GM19463 (cell line): ENCODE data around the gene SLC8B1.

Experiments
- ATAC-seq: cut with Tn5 transposase; IDR thresholded peaks from one replicate; pipeline ENCODE4 v1.9.1; 2021; ENCODE audit warnings: mild to moderate bottlenecking, moderate library complexity; ENCODE audit not compliant: unreplicated experiment

The SLC8B1 gene

DNA sequence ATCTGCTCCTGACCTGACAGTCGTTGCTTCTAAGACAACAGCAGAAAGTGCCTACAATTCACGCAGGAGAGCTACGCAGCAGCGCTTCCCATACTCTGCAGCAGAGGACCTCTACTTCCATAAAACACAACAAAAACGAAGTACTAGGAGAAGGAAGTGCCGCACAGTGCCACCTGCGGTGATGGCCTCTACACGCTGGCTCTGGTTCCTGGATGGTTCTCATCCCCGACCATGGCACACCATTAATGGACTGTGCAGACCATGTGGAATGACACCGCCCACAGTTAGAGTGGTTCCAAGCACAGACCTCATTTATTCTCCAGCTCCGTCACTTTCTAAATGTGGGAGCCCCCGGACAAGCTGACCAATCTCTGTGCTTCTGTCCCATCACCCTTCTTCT is 85.4 kb downstream of the SLC8B1 start:
- no peak for ATAC-seq

DNA sequence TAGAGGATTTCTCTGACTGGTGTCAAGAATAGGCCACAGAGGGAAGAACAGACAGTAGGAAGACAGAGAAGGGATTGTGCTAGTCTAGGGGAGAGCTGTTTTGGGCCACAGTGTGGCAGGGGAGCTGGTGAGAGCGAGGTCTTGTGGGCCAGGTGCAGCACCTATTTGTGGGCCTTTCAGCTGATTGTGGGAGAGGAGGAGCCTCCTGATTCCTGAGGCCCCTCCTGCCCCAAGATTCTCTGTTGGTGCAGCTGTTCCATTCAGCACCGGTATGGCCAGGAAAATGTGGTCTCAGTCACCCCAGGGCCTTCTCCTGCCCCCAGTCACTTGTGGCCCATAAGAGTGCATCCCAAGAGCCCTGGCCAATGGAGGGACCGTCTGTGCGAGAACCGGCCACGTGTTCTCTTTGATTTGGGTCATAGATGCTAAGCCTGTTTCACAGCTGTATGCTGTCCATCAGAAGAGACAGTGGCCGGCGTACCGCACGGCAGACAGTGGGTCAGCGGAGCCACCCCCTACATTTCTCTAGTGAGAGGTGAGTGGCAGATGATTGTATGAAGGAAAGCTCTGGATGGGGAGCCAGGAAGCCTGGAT is 86.0 kb downstream of the SLC8B1 start:
- no peak for ATAC-seq
